ENCODE measurements around the gene AKAP17A.
"Not testable (repeated sequence)": the region's sequence is repeated elsewhere in the genome, so short reads cannot be mapped to it uniquely, and the experiment has no call there.

The AKAP17A gene

DNA sequence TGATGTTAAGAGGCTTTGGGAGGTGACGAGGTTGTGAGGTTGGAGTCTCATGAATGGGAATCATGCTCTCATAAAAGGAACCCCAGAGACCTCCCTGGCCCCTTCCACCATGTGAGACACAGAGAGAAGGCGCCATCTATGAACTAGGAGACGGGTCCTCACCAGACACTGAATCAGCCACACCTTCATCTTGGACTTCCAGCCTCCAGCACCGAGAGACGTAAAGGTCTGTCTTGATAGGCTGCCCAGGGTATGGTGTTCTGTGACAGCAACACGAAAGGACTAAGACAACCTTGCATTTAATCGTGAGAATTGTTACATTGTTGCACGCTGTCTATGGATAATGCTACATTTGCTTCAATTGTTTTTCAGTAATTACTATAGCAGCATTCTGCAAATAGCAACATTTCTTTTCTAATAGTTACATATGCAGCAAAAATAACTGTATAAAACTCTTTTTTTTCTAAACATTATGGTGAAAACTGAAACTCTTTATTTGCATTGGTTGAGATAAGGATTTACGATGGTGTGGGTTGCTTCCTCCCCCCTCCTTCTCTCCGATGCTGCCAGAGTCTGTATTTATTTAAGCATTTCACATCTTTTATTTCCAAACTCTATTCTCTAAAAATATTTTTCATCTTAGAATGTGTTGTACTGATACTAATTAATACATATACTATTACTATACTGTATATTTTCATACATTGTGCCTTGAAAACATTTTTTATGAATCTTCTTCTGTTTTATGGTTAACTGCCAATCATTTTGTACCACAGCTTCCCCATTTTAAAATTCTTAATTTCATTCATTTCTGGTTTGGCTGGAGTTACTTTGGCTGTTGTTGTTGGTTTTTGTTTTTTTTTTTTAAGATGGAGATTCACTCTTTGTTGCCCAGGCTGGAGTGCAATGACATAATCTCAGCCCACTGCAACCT, 26.4 kb upstream of the AKAP17A start:
- no peak for TF ChIP-seq POLR2A (IDR thresholded peaks at IDR 0.05; ENCODE audit: low read length)
- DNase-seq, result no peak

DNA sequence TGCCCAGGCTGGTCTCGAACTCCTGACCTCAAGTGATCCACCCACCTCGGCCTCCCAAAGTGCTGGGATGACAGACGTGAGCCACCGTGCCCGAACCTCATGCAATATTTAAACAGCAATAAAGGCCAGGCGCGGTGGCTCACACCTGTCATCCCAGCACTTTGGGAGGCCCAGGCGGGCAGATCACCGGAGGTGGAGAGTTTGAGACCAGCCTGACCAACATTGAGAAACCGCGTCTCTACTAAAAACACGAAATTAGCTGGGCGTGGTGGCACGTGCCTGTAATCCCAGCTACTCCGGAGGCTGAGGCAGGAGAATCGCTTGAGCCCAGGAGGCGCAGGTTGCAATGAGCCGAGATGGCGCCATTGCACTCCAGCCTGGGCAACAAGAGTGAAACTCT, 17.2 kb upstream of the AKAP17A start:
- DNase-seq, result not testable (repeated sequence)

DNA sequence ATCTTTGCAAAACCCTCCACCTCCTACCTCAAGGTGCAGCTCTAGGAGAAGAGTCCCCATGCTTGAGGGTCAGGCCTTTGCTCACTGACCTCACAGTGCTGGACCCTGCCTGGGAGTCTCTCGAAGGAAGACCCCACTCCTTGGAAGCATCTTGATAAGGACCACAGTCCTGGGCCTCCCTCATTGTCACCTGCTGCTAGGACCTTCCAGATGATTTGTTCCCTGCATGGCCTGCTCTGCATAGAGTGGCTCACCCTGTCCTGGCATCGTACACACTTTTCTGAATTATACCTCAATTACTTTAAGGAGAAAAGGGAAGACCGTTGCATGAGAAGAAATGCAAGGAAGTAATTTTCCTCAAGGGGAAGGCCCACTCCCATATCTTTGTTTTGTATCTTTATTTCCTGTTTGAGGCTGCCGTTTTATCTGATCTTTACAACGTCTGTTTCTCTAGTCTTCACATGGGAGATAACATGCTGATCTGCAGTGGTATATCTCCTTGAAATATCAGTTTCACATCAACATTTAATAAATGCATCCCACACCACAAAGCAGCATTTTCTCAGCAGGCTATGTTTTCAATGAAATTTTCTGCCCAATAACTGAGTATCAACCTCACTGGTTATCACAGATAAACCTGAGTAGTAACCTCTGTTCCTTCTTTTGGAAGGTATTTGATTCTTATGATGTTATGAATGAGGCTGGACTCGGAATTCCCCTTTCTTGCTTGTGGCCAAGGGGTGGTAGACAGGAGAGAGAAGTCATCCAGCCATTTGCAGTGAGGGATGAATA, 15.0 kb upstream of the AKAP17A start:
- TF ChIP-seq POLR2A (IDR thresholded peaks at IDR 0.05; ENCODE audit: low read length), result no peak
- no peak for TF ChIP-seq GATA1 (IDR thresholded peaks at IDR 0.05; ENCODE audit: low read depth, low read length)
- no peak for DNase-seq

DNA sequence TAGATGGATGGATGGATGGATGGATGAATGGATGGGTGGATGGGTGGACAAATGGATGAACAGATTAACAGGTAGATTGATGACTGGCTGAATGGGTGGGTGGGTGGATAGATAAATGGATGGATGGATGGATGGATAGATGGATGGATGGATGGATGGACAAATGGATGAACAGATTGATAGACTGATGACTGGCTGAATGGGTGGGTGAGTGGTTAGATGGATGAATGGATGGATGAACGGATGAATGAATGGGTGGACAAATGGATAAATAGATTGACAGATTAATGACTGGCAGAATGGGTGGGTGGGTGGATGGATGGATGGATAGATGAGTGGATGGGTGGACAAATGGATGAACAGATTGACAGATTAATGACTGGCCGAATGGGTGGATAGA, 13.6 kb upstream of the AKAP17A start:
- DNase-seq, result no peak
- TF ChIP-seq GATA1 (IDR thresholded peaks at IDR 0.05; ENCODE audit: low read depth, low read length), result no peak
- TF ChIP-seq POLR2A (IDR thresholded peaks at IDR 0.05; ENCODE audit: low read length), result no peak

DNA sequence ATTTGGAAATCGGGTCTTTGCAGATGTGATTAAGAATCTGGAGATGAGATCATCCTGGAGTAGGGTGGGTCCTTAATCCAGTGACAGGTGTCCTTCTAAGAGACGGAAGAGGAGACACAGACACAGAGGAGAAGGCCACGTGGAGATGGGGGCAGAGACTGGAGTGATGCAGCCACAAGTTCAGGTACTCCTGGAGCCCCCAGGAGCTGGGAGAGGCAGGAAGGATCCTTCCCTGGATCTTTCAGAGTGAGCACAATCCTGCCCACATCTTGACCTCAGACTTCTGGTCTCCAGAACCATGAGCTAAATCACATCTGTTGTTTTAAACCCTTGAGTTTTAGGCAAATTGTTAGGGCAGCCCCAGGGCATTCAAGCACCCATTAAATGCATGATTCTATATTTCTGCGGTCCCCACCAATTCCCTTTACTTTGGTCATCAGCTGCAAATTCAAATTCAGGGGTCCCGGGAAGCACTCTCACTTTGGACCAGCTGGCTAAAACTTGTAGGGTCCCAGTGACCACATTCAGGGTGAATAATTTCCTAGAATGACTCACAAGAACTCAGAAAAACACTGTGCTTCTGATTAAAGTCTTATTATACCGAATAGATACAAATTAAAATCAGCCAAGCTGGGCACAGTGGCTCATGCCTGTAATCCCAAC, 12.8 kb upstream of the AKAP17A start:
- TF ChIP-seq POLR2A (IDR thresholded peaks at IDR 0.05; ENCODE audit: low read length), result no peak
- TF ChIP-seq GATA1 (IDR thresholded peaks at IDR 0.05; ENCODE audit: low read depth, low read length), result no peak
- DNase-seq, result no peak

DNA sequence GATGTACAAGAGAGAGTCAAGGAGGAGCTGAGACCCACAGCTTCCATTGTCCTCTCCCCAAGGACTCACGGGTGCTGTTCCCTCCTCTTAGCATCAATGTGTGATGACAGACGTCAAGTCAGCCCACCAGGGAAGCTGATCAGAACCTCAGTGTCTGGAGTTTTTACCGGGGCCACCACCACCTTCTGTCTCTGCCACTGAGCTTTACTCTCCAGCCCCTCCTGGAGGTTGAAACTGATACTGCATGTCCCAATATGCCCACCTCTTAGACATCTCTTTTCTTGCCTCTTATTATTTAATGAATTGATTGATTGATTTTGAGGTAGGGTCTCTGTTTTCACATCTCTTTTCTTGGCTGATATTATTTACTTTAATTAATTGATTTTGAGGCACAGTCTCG, 10.3 kb upstream of the AKAP17A start:
- DNase-seq, result peak; percentile 85 to 86
- no peak for TF ChIP-seq GATA1 (IDR thresholded peaks at IDR 0.05; ENCODE audit: low read depth, low read length)
- TF ChIP-seq POLR2A (IDR thresholded peaks at IDR 0.05; ENCODE audit: low read length), result no peak

DNA sequence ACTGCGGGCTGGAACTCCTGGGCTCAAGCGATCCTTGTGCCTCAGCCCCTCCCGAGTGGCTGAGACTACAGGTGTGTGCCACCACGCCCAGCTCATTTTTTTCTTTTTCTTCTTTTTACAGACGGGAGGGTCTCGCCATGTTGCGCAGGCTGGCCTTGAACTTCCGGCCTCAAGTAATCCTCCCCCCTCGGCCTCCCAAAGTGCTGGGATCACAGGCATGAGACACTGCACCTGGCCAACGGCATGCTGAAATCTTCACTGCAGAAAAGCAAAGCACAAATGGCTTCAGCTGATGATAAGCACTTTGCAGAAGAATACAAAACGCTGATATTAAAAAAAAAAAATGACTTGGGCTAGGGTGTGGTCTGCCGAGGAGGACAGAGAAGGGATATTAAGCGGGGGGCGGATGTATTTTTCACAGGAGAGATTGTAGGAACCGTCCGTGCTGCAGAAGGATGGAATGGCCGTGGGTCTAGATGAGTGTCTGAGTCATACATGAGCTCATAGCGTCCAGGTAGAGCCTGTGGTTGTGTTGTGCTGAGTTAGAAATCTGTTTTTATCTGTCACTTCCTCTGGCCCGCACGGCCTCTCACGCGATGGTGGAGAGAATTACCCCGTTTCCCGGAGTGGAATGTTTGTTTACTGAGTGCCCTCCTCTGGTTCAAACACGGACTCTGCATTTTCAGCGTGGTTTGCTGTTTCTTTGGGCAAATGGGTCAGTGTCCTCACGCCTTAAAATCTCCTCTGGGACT, 8.5 kb upstream of the AKAP17A start:
- no peak for TF ChIP-seq POLR2A (IDR thresholded peaks at IDR 0.05; ENCODE audit: low read length)
- TF ChIP-seq GATA1 (IDR thresholded peaks at IDR 0.05; ENCODE audit: low read depth, low read length), result no peak
- no peak for DNase-seq

DNA sequence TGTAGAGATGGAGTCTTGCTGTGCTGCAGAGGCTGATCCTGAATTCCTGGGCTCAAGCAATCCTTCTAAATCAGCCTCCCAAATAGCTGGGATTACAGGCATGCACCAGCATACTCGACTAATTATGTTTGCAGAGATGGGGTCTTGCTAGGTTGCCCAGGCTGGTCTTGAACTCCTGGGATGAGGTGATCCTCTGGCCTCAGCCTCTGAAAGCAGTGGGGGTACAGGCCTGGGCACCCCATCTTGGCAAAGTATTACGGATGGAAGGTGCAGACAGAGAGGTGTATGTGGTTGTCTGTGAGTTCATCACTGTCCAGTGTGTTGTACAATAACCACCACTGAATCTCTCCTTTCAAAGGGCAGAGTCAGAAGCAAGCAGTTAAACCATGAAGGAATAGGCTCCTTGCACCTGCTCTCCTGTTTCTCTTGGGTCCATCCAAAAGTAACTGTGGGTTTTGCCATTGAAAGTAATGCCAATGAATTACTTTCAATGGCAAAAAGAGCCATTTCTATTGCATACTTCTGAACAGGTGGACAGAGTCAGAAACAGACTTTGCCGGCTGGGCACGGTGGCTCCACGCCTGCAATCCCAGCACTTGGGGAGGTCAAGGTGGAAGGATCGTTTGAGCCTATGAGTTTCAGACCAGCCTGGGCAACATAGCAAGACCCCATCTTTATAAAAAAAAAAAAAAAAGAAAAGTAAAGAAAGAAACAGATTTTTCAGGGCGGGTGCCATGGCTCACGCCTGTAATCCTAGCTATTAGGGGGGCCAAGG, 7.0 kb upstream of the AKAP17A start:
- TF ChIP-seq POLR2A (IDR thresholded peaks at IDR 0.05; ENCODE audit: low read length) (no peak), GATA1 (IDR thresholded peaks at IDR 0.05; ENCODE audit: low read depth, low read length) (no peak)
- DNase-seq, result no peak

DNA sequence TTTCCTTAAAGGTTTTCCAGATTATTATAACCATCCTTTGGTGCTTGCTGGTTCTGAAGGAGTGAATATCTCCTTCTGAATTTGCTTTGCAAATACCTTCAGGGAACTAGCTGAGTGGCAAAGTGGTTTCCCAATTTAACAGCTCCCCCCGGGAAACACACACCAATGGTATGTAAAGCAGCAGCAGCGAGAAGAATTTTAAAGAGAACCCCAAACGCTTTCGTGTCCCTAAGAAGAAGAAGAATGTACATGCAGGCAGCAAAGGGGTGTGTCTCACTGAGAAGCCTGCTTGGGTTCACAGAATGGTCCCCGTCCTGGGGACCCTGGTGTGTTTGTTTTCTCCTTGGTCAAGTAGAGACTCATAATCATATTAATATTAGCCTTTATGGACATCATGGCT, 4.2 kb upstream of the AKAP17A start:
- DNase-seq, result no peak
- TF ChIP-seq GATA1 (IDR thresholded peaks at IDR 0.05; ENCODE audit: low read depth, low read length) (no peak), POLR2A (IDR thresholded peaks at IDR 0.05; ENCODE audit: low read length) (no peak)

DNA sequence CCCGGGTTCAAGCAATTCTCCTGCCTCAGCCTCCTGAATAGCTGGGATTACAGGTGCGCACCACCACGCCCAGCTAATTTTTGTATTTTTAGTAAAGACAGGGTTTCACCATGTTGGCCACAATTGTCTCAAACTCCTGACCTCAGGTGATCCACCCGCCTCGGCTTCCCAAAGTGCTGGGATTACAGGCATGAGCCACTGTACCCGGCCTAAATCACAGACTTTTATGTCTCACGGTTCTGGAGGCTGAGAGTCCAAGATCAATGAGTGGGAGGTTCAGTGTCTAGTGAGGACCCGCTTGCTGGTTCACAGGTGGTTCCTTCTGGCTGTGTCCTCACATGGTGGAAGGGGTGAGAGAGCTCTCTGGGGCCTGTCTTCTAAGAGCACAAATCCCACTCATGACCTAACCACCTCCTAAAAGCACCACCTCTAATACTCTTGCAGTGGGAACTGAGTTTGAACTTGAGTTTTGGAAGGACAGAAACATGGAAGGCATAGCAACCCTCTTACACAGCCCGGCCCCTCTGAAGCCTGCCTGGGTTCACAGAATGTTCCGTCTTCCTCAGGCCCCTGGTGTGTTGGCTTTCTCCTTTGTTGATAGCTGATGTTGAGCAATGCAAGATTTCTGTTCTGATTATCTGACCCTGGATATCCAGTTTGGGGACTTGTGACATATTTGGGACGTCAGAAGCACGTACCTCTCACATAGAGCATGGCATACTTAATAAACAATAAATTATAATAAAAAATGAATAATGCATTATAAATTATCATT, 1.9 kb upstream of the AKAP17A start:
- TF ChIP-seq POLR2A (IDR thresholded peaks at IDR 0.05; ENCODE audit: low read length) (no peak), GATA1 (IDR thresholded peaks at IDR 0.05; ENCODE audit: low read depth, low read length) (no peak)
- DNase-seq, result no peak

DNA sequence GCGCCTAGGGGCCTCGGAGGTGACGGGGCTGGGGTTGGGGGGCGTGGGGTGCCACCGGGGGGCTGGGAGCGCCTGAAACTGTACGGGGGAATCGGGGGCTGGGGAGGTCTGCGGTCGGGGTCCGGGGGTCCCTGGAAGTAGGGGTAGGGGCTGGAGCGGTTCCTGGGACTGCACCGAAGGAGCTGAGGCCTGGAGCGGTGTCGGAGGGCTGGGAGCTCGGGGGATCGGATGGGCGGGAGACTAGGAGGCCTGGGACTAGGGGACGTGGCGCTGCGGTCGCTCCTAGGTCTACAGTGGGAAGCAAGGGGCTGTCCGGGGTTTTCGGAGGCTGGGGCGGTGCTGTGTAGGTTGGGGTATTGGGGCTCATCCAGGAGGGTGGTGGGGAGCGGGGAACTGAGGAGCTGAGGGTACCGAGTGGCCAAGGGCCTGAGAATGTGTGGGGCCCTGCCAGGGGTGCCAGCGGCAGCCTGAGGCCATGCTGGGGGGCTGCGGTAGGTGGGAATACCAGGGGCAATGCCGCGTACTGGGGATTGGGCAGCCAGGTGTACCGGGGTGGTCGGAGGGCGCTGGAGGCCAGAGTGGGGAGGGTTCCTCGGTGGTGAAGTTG, 562 bp downstream of the AKAP17A start:
- TF ChIP-seq GATA1 (IDR thresholded peaks at IDR 0.05; ENCODE audit: low read depth, low read length), result no peak
- TF ChIP-seq POLR2A (IDR thresholded peaks at IDR 0.05; ENCODE audit: low read length), result no peak
- peak; percentile 36 to 57 for DNase-seq

Measured in erythroblast (primary cell).